SK-N-SH (cell line): Measurements from ENCODE around the gene KPNA5. TPM values are rescaled to one million over a fixed set of nuclear protein-coding genes. Genes with fewer than 3 reads are reported as not detected.

Experiments
- CTCF ChIA-PET: fragments of 300-600, 350-600 bp; formaldehyde crosslinking; extraction: SDS; loops from one replicate; lab custom pipeline; 2021; lab: Yijun Ruan, JAX
- POLR2A ChIA-PET: fragments of 350-600 bp; sonication (Branson Sonifier 250); formaldehyde crosslinking; extraction: SDS; loops from one replicate; lab custom pipeline; 2020; ENCODE audit warnings: antibody characterized with exemption, inconsistent platforms; lab: Yijun Ruan, JAX
- DNase-seq: peaks from one replicate; pipeline ENCODE4 v3.0.0; 2012
- H2AFZ ChIP-seq: fragments of 200-600 bp; sonication (generic); 2 replicates; pipeline ENCODE4 v1.8.1; 2016; ENCODE audit warnings: antibody characterized with exemption, mild to moderate bottlenecking, low read depth
- H3F3A ChIP-seq: fragments of 200-600 bp; sonication (generic); replicated peaks from 2 replicates; pipeline ENCODE3; 2016; ENCODE audit warnings: antibody characterized with exemption, mild to moderate bottlenecking; ENCODE audit not compliant: insufficient read depth
- H3K27ac ChIP-seq, 2 experiments: fragments of 200-500 bp in 1 of 2; fragments of 200-600 bp in 1 of 2; sonication (Bioruptor generic) in 1 of 2; sonication (generic), shearing (Covaris generic) in 1 of 2; 2 replicates each; pipeline versions ENCODE4 v1.5.1 to v1.6.1; 2014 to 2016; ENCODE audit warnings: low read depth in 2 of 2, inconsistent platforms in 1 of 2, low read length in 1 of 2, mild to moderate bottlenecking in 1 of 2, mixed read lengths in 1 of 2
- H3K27me3 ChIP-seq: fragments of 200-600 bp; sonication (generic), shearing (Covaris generic); 2 replicates; pipeline ENCODE4 v1.6.1; 2016; ENCODE audit warnings: mixed run types; ENCODE audit not compliant: insufficient read depth
- H3K36me3 ChIP-seq, 2 experiments: fragments of 200-500 bp in 1 of 2; fragments of 200-600 bp in 1 of 2; sonication (Bioruptor generic) in 1 of 2; sonication (generic) in 1 of 2; replicated peaks in 1 of 2; 2 replicates each; pipeline versions ENCODE3 to v1.5.1; 2014 to 2016; ENCODE audit warnings: low read length in 1 of 2, mild to moderate bottlenecking in 1 of 2; ENCODE audit not compliant: insufficient read depth in 2 of 2, control insufficient read depth in 1 of 2
- H3K4me1 ChIP-seq, 2 experiments: fragments of 200-500 bp in 1 of 2; fragments of 200-600 bp in 1 of 2; sonication (Bioruptor generic) in 1 of 2; sonication (generic), shearing (Covaris generic) in 1 of 2; 2 replicates each; pipeline versions ENCODE4 v1.5.1 to v1.6.1; 2014 to 2016; ENCODE audit warnings: low read depth in 1 of 2, low read length in 1 of 2, mixed run types in 1 of 2; ENCODE audit not compliant: insufficient read depth in 2 of 2, control insufficient read depth in 1 of 2
- H3K4me2 ChIP-seq: fragments of 200-600 bp; sonication (generic), shearing (Covaris generic); 2 replicates; pipeline ENCODE4 v1.6.1; 2017; ENCODE audit warnings: mixed run types
- H3K4me3 ChIP-seq, 2 experiments: fragments of 200-500 bp in 1 of 2; fragments of 200-600 bp in 1 of 2; sonication (Bioruptor generic) in 1 of 2; sonication (generic), shearing (Covaris generic) in 1 of 2; 2 replicates each; pipeline versions ENCODE4 v1.5.1 to v1.8.1; 2014 to 2016; ENCODE audit warnings: low read depth in 2 of 2, inconsistent platforms in 1 of 2, low read length in 1 of 2, mild to moderate bottlenecking in 1 of 2, mixed read lengths in 1 of 2, moderate library complexity in 1 of 2
- H3K79me2 ChIP-seq: fragments of 200-600 bp; sonication (generic); 2 replicates; pipeline ENCODE4 v1.8.1; 2017; ENCODE audit warnings: mild to moderate bottlenecking; ENCODE audit not compliant: insufficient read depth
- H3K9ac ChIP-seq: fragments of 200-600 bp; sonication (generic); 2 replicates; pipeline ENCODE4 v1.6.1; 2017; ENCODE audit warnings: mixed run types
- H3K9me2 ChIP-seq: fragments of 200-600 bp; sonication (generic); 2 replicates; pipeline ENCODE4 v1.6.1; 2017; ENCODE audit warnings: mixed run types
- H3K9me3 ChIP-seq: fragments of 200-600 bp; sonication (generic); 2 replicates; pipeline ENCODE4 v1.6.1; 2017; ENCODE audit warnings: mixed run types, mild to moderate bottlenecking, moderate library complexity
- H4K20me1 ChIP-seq: fragments of 200-600 bp; sonication (generic); 2 replicates; pipeline ENCODE4 v1.6.1; 2017; ENCODE audit warnings: mild to moderate bottlenecking, mixed run types; ENCODE audit not compliant: insufficient read depth
- ELF1 ChIP-seq: IDR thresholded peaks from 2 replicates; pipeline ENCODE4 v1.4.0; 2012
- EP300 ChIP-seq, 2 experiments: IDR thresholded peaks; 2 replicates each; pipeline versions ENCODE4 v1.4.0 to v1.6.1; 2012; ENCODE audit warnings: borderline replicate concordance in 1 of 2, low read depth in 1 of 2, low read length in 1 of 2
- NFIC ChIP-seq: IDR thresholded peaks from 2 replicates; pipeline ENCODE4 v1.4.0; 2012; ENCODE audit warnings: borderline replicate concordance
- RAD21 ChIP-seq: IDR thresholded peaks from 2 replicates; pipeline ENCODE4 v1.6.1; 2012; ENCODE audit warnings: mild to moderate bottlenecking, low read length
- RXRA ChIP-seq: IDR thresholded peaks from 2 replicates; pipeline ENCODE4 v1.4.0; 2012; ENCODE audit warnings: low read depth, mild to moderate bottlenecking, borderline replicate concordance
- SIN3A ChIP-seq: IDR thresholded peaks from 2 replicates; pipeline ENCODE4 v1.6.1; 2012; ENCODE audit warnings: low read depth, mild to moderate bottlenecking, low read length, moderate library complexity, borderline replicate concordance
- SMC3 ChIP-seq: IDR thresholded peaks from 2 replicates; pipeline ENCODE4 v1.6.1; 2012; ENCODE audit warnings: low read depth, low read length, improper control_type of control experiment
- WGBS: methylation state at CpG from one replicate; pipeline ENCODE4 v1.1.6; 2017; ENCODE audit warnings: low lambda C conversion rate; 5-methylcytosine and 5-hydroxymethylcytosine counted together
- polyA plus RNA-seq, 3 experiments: library from polyadenylated mRNA; depleted of rRNA; stranded (reverse); fragments of >200 nt; gene quantifications; 2 replicates each; pipeline ENCODE4 v1.2.3, GENCODE V29; 2012
- TF ChIP-seq, protein P1 (sequence below): fragments of 200-600 bp; sonication (generic); IDR thresholded peaks from 2 replicates; pipeline ENCODE4 v1.6.1; 2017; ENCODE audit warnings: antibody characterized with exemption, mild to moderate bottlenecking, moderate library complexity
- TF ChIP-seq, protein P2 (sequence below): fragments of 150-350 bp; IDR thresholded peaks from 2 replicates; pipeline ENCODE4 v1.6.1; 2017; ENCODE audit warnings: antibody characterized with exemption, low read length, low read depth, borderline replicate concordance
- TF ChIP-seq, protein P3 (sequence below): IDR thresholded peaks from 2 replicates; pipeline ENCODE4 v1.4.0; 2012; ENCODE audit warnings: low read depth, borderline replicate concordance
- TF ChIP-seq, protein P4 (sequence below): IDR thresholded peaks from 2 replicates; pipeline ENCODE4; 2012

The KPNA5 gene
- polyA plus RNA-seq, 1 of the 3 experiments (the other 2 are of a cell fraction), result 1.9 TPM

DNA sequence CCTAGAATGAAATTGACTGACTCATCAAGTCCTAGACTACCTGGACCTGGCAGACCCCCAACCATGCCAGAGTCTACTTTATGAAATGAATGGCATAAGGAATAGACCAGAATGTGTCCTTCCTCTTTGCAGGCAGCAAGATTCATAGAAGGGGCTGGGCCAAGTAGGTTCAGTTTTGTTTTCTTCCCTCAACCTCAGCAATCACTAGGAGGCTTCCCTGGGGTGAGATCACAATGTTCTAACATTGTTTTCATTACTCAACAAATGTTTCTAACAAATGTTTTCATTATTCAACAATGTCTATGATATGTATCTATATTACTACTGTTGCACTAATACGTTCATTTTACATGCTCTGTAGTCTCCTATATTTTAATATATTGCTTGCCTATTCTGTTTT is 92.9 kb downstream of the KPNA5 start:
- ChIA-PET POLR2A (no interaction called here), CTCF (no interaction called here)
- no peaks in the 10 kb centered on the region for H4K20me1 ChIP-seq
- 4% methylated on average over 1 of the region's 1 CpG for WGBS
- H3K27ac ChIP-seq, result no peak overlapping the region
- no peak overlapping the region for H3K4me2 ChIP-seq
- H3K79me2 ChIP-seq, result no peaks in the 10 kb centered on the region
- no peaks in the 10 kb centered on the region for H3K9me3 ChIP-seq
- no peaks in the 10 kb centered on the region for H3F3A ChIP-seq
- H3K27me3 ChIP-seq, result no peaks in the 10 kb centered on the region
- no peak overlapping the region for H2AFZ ChIP-seq
- H3K4me1 ChIP-seq, result no peaks in the 10 kb centered on the region; a peak in 1 of 4 replicates
- no peak for TF ChIP-seq RXRA
- no peak for TF ChIP-seq SIN3A
- TF ChIP-seq NFIC, result no peak
- no peak for TF ChIP-seq RAD21
- no peaks in the 10 kb centered on the region for H3K36me3 ChIP-seq
- no peaks in the 10 kb centered on the region for H3K9me2 ChIP-seq
- no peak overlapping the region for H3K4me3 ChIP-seq
- no peak overlapping the region for H3K9ac ChIP-seq
- DNase-seq, result no peak

DNA sequence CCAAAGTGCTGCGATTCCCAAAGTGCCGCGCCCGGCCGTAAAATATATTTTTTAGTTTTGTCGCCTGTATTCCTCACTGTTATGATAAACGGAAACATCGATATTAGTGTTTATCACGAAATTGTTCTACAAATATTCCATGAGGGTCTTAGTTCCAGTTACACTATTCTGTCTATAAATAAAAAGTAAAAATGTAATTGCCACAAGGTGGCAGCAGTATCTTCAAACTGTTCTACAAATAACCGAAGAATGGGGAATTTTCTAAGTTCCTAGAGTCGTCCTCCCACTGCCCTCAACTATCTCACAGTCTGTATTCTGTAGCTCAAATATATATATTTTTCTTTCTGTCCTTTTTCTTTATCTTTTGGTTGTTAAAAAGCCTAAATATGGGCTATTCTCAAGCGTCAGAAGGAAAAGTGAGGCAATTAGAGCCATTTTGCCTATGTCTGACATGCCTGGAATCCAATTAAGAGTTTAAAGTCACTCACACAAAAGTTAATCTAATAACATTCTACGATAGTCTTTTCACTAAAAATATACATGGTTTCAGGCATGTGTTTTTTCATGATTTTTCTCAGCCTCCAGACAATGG is 98.7 kb downstream of the KPNA5 start:
- H4K20me1 ChIP-seq, result no peaks in the 10 kb centered on the region
- no peak overlapping the region for H3K9ac ChIP-seq
- H3K79me2 ChIP-seq, result no peaks in the 10 kb centered on the region
- no peaks in the 10 kb centered on the region for H3K9me3 ChIP-seq
- POLR2A ChIA-PET, result no interaction called here
- TF ChIP-seq SMC3 (peak; percentile 35), RAD21 (peak; percentile 53)
- TF ChIP-seq, protein P1, sequence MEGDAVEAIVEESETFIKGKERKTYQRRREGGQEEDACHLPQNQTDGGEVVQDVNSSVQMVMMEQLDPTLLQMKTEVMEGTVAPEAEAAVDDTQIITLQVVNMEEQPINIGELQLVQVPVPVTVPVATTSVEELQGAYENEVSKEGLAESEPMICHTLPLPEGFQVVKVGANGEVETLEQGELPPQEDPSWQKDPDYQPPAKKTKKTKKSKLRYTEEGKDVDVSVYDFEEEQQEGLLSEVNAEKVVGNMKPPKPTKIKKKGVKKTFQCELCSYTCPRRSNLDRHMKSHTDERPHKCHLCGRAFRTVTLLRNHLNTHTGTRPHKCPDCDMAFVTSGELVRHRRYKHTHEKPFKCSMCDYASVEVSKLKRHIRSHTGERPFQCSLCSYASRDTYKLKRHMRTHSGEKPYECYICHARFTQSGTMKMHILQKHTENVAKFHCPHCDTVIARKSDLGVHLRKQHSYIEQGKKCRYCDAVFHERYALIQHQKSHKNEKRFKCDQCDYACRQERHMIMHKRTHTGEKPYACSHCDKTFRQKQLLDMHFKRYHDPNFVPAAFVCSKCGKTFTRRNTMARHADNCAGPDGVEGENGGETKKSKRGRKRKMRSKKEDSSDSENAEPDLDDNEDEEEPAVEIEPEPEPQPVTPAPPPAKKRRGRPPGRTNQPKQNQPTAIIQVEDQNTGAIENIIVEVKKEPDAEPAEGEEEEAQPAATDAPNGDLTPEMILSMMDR, result peak; percentile 70
- TF ChIP-seq, protein P2, sequence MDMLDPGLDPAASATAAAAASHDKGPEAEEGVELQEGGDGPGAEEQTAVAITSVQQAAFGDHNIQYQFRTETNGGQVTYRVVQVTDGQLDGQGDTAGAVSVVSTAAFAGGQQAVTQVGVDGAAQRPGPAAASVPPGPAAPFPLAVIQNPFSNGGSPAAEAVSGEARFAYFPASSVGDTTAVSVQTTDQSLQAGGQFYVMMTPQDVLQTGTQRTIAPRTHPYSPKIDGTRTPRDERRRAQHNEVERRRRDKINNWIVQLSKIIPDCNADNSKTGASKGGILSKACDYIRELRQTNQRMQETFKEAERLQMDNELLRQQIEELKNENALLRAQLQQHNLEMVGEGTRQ, result no peak
- CTCF ChIA-PET, result interaction anchor here (0.5 to 2.3 kb wide), 13 partner anchors 10 to 1935 kb away, joined by 3 to 9 read pairs (median 4); partner anchors contain the start of gene FAM162B
- DNase-seq, result peak; percentile 32
- H3K4me1 ChIP-seq, result no peaks in the 10 kb centered on the region; a peak in 1 of 4 replicates
- WGBS, result 25% methylated on average over 13 of the region's 13 CpGs
- no peaks in the 10 kb centered on the region for H3K36me3 ChIP-seq
- H3K9me2 ChIP-seq, result no peaks in the 10 kb centered on the region
- peak overlapping the region; percentile 15 to 19; a peak in 2 of 4 replicates for H3K4me3 ChIP-seq
- H3K27me3 ChIP-seq, result no peaks in the 10 kb centered on the region
- H2AFZ ChIP-seq, result peak overlapping the region; percentile 71; the same call in 1 of the 2 replicates
- peak overlapping the region; percentile 33; the same call in 1 of the 2 replicates for H3K4me2 ChIP-seq
- no peak overlapping the region; a peak in 1 of 4 replicates for H3K27ac ChIP-seq
- H3F3A ChIP-seq, result no peaks in the 10 kb centered on the region

DNA sequence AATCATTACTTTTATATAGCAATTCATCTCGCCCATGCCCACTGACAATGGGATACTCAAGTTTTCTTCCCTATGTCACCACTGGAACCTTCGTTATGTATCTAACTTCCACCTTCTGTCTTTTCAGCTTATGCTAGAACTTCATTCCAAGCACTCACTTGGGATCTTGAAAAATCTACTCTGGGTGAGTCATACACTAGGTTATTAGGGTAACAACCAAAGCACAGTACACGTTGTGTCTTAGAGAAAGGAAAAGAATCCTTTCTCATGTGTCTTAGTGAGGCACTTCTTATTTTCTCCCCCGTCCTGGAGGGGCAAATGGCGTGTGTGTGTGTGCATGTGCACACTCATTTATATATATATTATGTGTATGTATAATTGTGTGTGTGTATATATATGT is 102.8 kb downstream of the KPNA5 start:
- DNase-seq, result no peak
- no peak overlapping the region for H3K9ac ChIP-seq
- H3F3A ChIP-seq, result no peaks in the 10 kb centered on the region
- no peak overlapping the region for H2AFZ ChIP-seq
- H3K27me3 ChIP-seq, result no peaks in the 10 kb centered on the region
- H3K36me3 ChIP-seq, result no peaks in the 10 kb centered on the region
- H3K4me1 ChIP-seq, result no peaks in the 10 kb centered on the region; a peak in 1 of 4 replicates
- WGBS, result 27% methylated on average over 5 of the region's 5 CpGs
- POLR2A ChIA-PET, result no interaction called here
- H3K9me3 ChIP-seq, result no peaks in the 10 kb centered on the region
- H3K4me3 ChIP-seq, result no peak overlapping the region
- no peaks in the 10 kb centered on the region for H3K79me2 ChIP-seq
- H3K27ac ChIP-seq, result no peak overlapping the region
- H4K20me1 ChIP-seq, result no peaks in the 10 kb centered on the region
- no peak overlapping the region for H3K4me2 ChIP-seq
- H3K9me2 ChIP-seq, result no peaks in the 10 kb centered on the region
- CTCF ChIA-PET, result interaction anchor here (1.5 kb wide), 1 partner anchor 63 kb away, joined by 4 read pairs; no protein-coding TSS in a partner anchor
- TF ChIP-seq, protein P3, sequence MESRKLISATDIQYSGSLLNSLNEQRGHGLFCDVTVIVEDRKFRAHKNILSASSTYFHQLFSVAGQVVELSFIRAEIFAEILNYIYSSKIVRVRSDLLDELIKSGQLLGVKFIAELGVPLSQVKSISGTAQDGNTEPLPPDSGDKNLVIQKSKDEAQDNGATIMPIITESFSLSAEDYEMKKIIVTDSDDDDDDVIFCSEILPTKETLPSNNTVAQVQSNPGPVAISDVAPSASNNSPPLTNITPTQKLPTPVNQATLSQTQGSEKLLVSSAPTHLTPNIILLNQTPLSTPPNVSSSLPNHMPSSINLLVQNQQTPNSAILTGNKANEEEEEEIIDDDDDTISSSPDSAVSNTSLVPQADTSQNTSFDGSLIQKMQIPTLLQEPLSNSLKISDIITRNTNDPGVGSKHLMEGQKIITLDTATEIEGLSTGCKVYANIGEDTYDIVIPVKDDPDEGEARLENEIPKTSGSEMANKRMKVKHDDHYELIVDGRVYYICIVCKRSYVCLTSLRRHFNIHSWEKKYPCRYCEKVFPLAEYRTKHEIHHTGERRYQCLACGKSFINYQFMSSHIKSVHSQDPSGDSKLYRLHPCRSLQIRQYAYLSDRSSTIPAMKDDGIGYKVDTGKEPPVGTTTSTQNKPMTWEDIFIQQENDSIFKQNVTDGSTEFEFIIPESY, result no peak
- TF ChIP-seq EP300 (IDR thresholded peaks at IDR 0.05; ENCODE audit: borderline replicate concordance in 1 of 2, low read depth in 1 of 2, low read length in 1 of 2), result no peak
- TF ChIP-seq, protein P4, sequence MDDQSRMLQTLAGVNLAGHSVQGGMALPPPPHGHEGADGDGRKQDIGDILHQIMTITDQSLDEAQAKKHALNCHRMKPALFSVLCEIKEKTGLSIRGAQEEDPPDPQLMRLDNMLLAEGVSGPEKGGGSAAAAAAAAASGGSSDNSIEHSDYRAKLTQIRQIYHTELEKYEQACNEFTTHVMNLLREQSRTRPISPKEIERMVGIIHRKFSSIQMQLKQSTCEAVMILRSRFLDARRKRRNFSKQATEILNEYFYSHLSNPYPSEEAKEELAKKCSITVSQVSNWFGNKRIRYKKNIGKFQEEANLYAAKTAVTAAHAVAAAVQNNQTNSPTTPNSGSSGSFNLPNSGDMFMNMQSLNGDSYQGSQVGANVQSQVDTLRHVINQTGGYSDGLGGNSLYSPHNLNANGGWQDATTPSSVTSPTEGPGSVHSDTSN, result no peak
- TF ChIP-seq ELF1, result no peak
